ENCODE measurements around the gene SLC6A19.
"Not testable (repeated sequence)": the region's sequence is repeated elsewhere in the genome, so short reads cannot be mapped to it uniquely, and the experiment has no call there.

The SLC6A19 gene

GRCh38 chr5:1224631-1225030 lies 23.2 kb downstream of the SLC6A19 start:
- TF ChIP-seq CTCF (conservative IDR thresholded peaks at IDR 0.05; ENCODE audit: low read length), result no peak
- DNase-seq (ENCODE audit: low read depth), result no peak
- no peak overlapping the region for H3K4me3 ChIP-seq (ENCODE audit: low read length)

- H3K4me3 ChIP-seq (ENCODE audit: low read length), result no peak within 1 kb of the TSS
- DNase-seq (ENCODE audit: low read depth), result no peak
- TF ChIP-seq CTCF (conservative IDR thresholded peaks at IDR 0.05; ENCODE audit: low read length), result no peak
Observed at GRCh38 chr5:1225081-1225480, 23.7 kb downstream of the SLC6A19 start, which contains the start of gene SLC6A18. TSS of gene SLC6A18 (plus strand) at chr5:1225381. CDS start at chr5:1225478, 97 bp downstream.

- no peak for TF ChIP-seq CTCF (conservative IDR thresholded peaks at IDR 0.05; ENCODE audit: low read length)
- no peak for DNase-seq (ENCODE audit: low read depth)
Observed at GRCh38 chr5:1226231-1226630, 24.8 kb downstream of the SLC6A19 start.

GRCh38 chr5:1226839-1227581 lies 25.6 kb downstream of the SLC6A19 start:
- H3K4me3 ChIP-seq (ENCODE audit: low read length), result no peak overlapping the region
- no peak for TF ChIP-seq CTCF (conservative IDR thresholded peaks at IDR 0.05; ENCODE audit: low read length)

More at GRCh38 chr5:1226231-1226630, 24.8 kb downstream of the SLC6A19 start:
- H3K4me3 ChIP-seq (ENCODE audit: low read length), result no peak overlapping the region

GRCh38 chr5:1227667-1228066 lies 26.3 kb downstream of the SLC6A19 start:
- no peak overlapping the region for H3K4me3 ChIP-seq (ENCODE audit: low read length)
- DNase-seq (ENCODE audit: low read depth), result peak; percentile 9

More at GRCh38 chr5:1226839-1227581, 25.6 kb downstream of the SLC6A19 start:
- DNase-seq (ENCODE audit: low read depth), result no peak

GRCh38 chr5:1228120-1228519 lies 26.7 kb downstream of the SLC6A19 start:
- H3K4me3 ChIP-seq (ENCODE audit: low read length), result no peak overlapping the region
- TF ChIP-seq CTCF (conservative IDR thresholded peaks at IDR 0.05; ENCODE audit: low read length), result no peak
- no peak for DNase-seq (ENCODE audit: low read depth)

More at GRCh38 chr5:1227667-1228066, 26.3 kb downstream of the SLC6A19 start:
- no peak for TF ChIP-seq CTCF (conservative IDR thresholded peaks at IDR 0.05; ENCODE audit: low read length)

- not testable (repeated sequence) for H3K4me3 ChIP-seq (ENCODE audit: low read length); DNase-seq (ENCODE audit: low read depth)
Observed at GRCh38 chr5:1229023-1229422, 27.6 kb downstream of the SLC6A19 start.
